SJSA1 (cell line): ENCODE measurements around the gene ABHD17C. TPM values are rescaled to one million over a fixed set of nuclear protein-coding genes. Genes with fewer than 3 reads are reported as not detected.
A peak's percentile ranks its signal among the peaks of the same experiment; 100 is the strongest.

Source experiments
- DNase-seq, 2 experiments: peaks; one replicate each; pipeline ENCODE4 v3.0.0-alpha.2; 2015 to 2020; ENCODE audit warnings: low spot score in 2 of 2, low read depth in 1 of 2
- H3K27ac ChIP-seq: fragments of 250-450 bp; sonication (Bioruptor Pico); 2 replicates; pipeline ENCODE4 v1.5.1; 2020; ENCODE audit warnings: mild to moderate bottlenecking, moderate library complexity
- H3K27me3 ChIP-seq: fragments of 250-450 bp; sonication (Bioruptor Pico); replicated peaks from 2 replicates; pipeline ENCODE4 v1.5.1; 2020; ENCODE audit warnings: mild to moderate bottlenecking, moderate library complexity
- H3K36me3 ChIP-seq: fragments of 250-450 bp; sonication (Bioruptor Pico); 2 replicates; pipeline ENCODE4 v1.5.1; 2020; ENCODE audit warnings: mild to moderate bottlenecking
- H3K4me1 ChIP-seq: fragments of 250-450 bp; sonication (Bioruptor Pico); replicated peaks from 2 replicates; pipeline ENCODE4 v1.6.1; 2021; ENCODE audit warnings: mild to moderate bottlenecking
- H3K4me3 ChIP-seq: fragments of 250-450 bp; sonication (Bioruptor Pico); 2 replicates; pipeline ENCODE4 v1.5.1; 2020; ENCODE audit warnings: mild to moderate bottlenecking
- H3K9me3 ChIP-seq: fragments of 250-450 bp; sonication (Bioruptor Pico); replicated peaks from 2 replicates; pipeline ENCODE4 v1.5.1; 2020; ENCODE audit warnings: mild to moderate bottlenecking
- total RNA-seq: library from RNA; depleted of rRNA; stranded (reverse); fragments of >200 nt; shearing (Covaris generic); gene quantifications from 2 replicates; pipeline ENCODE4 v1.2.3, GENCODE V29; 2014

Gene ABHD17C
- total RNA-seq, 1 experiment from 2014 or later = 3.4 TPM

GRCh38 chr15:80722811-80723210, 27.7 kb downstream of the ABHD17C start:
- Histone ChIP-seq H3K9me3 (no peaks in the 10 kb centered on the region; the same call in 1 of the 2 replicates), H3K36me3 (0 out of 2 replicates have a peak, but pooled peaks cover 2% of the 10 kb centered on the region), H3K27ac (no peak overlapping the region), H3K4me1 (no peaks in the 10 kb centered on the region), H3K4me3 (no peak overlapping the region), H3K27me3 (no peaks in the 10 kb centered on the region)
- no peak for DNase-seq

- Histone ChIP-seq H3K27ac (no peak overlapping the region), H3K9me3 (no peaks in the 10 kb centered on the region; the same call in 1 of the 2 replicates), H3K27me3 (no peaks in the 10 kb centered on the region), H3K4me3 (no peak overlapping the region), H3K4me1 (no peaks in the 10 kb centered on the region), H3K36me3 (0 out of 2 replicates have a peak, but pooled peaks cover 2% of the 10 kb centered on the region)
- DNase-seq = no peak
Measured at GRCh38 chr15:80727196-80727595, 32.1 kb downstream of the ABHD17C start.

- Histone ChIP-seq H3K4me3 (no peak overlapping the region), H3K9me3 (no peaks in the 10 kb centered on the region; the same call in 1 of the 2 replicates), H3K36me3 (0 out of 2 replicates have a peak, but pooled peaks cover 2% of the 10 kb centered on the region), H3K27ac (no peak overlapping the region), H3K27me3 (no peaks in the 10 kb centered on the region), H3K4me1 (no peaks in the 10 kb centered on the region)
- DNase-seq = no peak
Measured at GRCh38 chr15:80727596-80727995, 32.5 kb downstream of the ABHD17C start.

GRCh38 chr15:80730387-80730786, 35.3 kb downstream of the ABHD17C start:
- no peaks in the 10 kb centered on the region; the same call in 1 of the 2 replicates for H3K9me3 ChIP-seq
- H3K36me3 ChIP-seq = no peaks in the 10 kb centered on the region
- H3K27ac ChIP-seq = no peak overlapping the region
- no peak for DNase-seq
- no peaks in the 10 kb centered on the region for H3K27me3 ChIP-seq
- no peaks in the 10 kb centered on the region for H3K4me1 ChIP-seq
- H3K4me3 ChIP-seq = no peak overlapping the region

- Histone ChIP-seq H3K9me3 (no peaks in the 10 kb centered on the region; the same call in 1 of the 2 replicates), H3K4me1 (no peaks in the 10 kb centered on the region), H3K27ac (no peak overlapping the region), H3K36me3 (no peaks in the 10 kb centered on the region), H3K27me3 (no peaks in the 10 kb centered on the region), H3K4me3 (no peak overlapping the region)
- no peak for DNase-seq
Measured at GRCh38 chr15:80730926-80731325, 35.8 kb downstream of the ABHD17C start.

- Histone ChIP-seq H3K4me3 (no peak overlapping the region), H3K4me1 (no peaks in the 10 kb centered on the region), H3K9me3 (no peaks in the 10 kb centered on the region; the same call in 1 of the 2 replicates), H3K27me3 (no peaks in the 10 kb centered on the region), H3K27ac (no peak overlapping the region), H3K36me3 (no peaks in the 10 kb centered on the region)
- DNase-seq = no peak
Measured at GRCh38 chr15:80732167-80732566, 37.1 kb downstream of the ABHD17C start.

GRCh38 chr15:80732818-80733217, 37.7 kb downstream of the ABHD17C start:
- Histone ChIP-seq H3K4me1 (no peaks in the 10 kb centered on the region), H3K36me3 (no peaks in the 10 kb centered on the region), H3K4me3 (no peak overlapping the region), H3K9me3 (no peaks in the 10 kb centered on the region), H3K27ac (no peak overlapping the region), H3K27me3 (no peaks in the 10 kb centered on the region)
- no peak for DNase-seq

- Histone ChIP-seq H3K4me1 (no peaks in the 10 kb centered on the region), H3K36me3 (no peaks in the 10 kb centered on the region)
- DNase-seq = no peak
Measured at GRCh38 chr15:80733460-80733859, 38.4 kb downstream of the ABHD17C start.

GRCh38 chr15:80735344-80735743, 40.2 kb downstream of the ABHD17C start:
- Histone ChIP-seq H3K27ac (no peak overlapping the region), H3K4me3 (no peak overlapping the region), H3K4me1 (no peaks in the 10 kb centered on the region), H3K36me3 (no peaks in the 10 kb centered on the region), H3K27me3 (no peaks in the 10 kb centered on the region), H3K9me3 (no peaks in the 10 kb centered on the region)
- DNase-seq = no peak

More at GRCh38 chr15:80733460-80733859, 38.4 kb downstream of the ABHD17C start:
- Histone ChIP-seq H3K4me3 (no peak overlapping the region), H3K27ac (no peak overlapping the region), H3K27me3 (no peaks in the 10 kb centered on the region), H3K9me3 (no peaks in the 10 kb centered on the region)

- DNase-seq = no peak
Measured at GRCh38 chr15:80736560-80736959, 41.5 kb downstream of the ABHD17C start.

GRCh38 chr15:80739919-80740318, 44.8 kb downstream of the ABHD17C start:
- Histone ChIP-seq H3K9me3 (no peaks in the 10 kb centered on the region), H3K36me3 (no peaks in the 10 kb centered on the region), H3K4me1 (peaks cover 7% of the 10 kb centered on the region), H3K4me3 (no peak overlapping the region), H3K27ac (no peak overlapping the region), H3K27me3 (no peaks in the 10 kb centered on the region)
- no peak for DNase-seq

More at GRCh38 chr15:80736560-80736959, 41.5 kb downstream of the ABHD17C start:
- Histone ChIP-seq H3K36me3 (no peaks in the 10 kb centered on the region), H3K4me1 (no peaks in the 10 kb centered on the region), H3K27ac (no peak overlapping the region), H3K27me3 (no peaks in the 10 kb centered on the region), H3K9me3 (no peaks in the 10 kb centered on the region), H3K4me3 (no peak overlapping the region)

GRCh38 chr15:80742081-80742480, 47.0 kb downstream of the ABHD17C start:
- Histone ChIP-seq H3K27ac (no peak overlapping the region), H3K4me1 (peaks cover 9% of the 10 kb centered on the region), H3K4me3 (no peak overlapping the region), H3K27me3 (no peaks in the 10 kb centered on the region), H3K36me3 (no peaks in the 10 kb centered on the region), H3K9me3 (no peaks in the 10 kb centered on the region)
- DNase-seq = no peak

- Histone ChIP-seq H3K4me1 (peaks cover 9% of the 10 kb centered on the region), H3K36me3 (no peaks in the 10 kb centered on the region), H3K27me3 (no peaks in the 10 kb centered on the region), H3K4me3 (no peak overlapping the region), H3K9me3 (no peaks in the 10 kb centered on the region), H3K27ac (no peak overlapping the region)
- DNase-seq = peak in 1 of 2 experiments; percentile 9
Measured at GRCh38 chr15:80743189-80743833, 48.2 kb downstream of the ABHD17C start.

GRCh38 chr15:80744415-80744814, 49.3 kb downstream of the ABHD17C start:
- Histone ChIP-seq H3K4me3 (no peak overlapping the region), H3K9me3 (no peaks in the 10 kb centered on the region), H3K27me3 (no peaks in the 10 kb centered on the region), H3K27ac (no peak overlapping the region), H3K36me3 (no peaks in the 10 kb centered on the region), H3K4me1 (peaks cover 9% of the 10 kb centered on the region)
- DNase-seq = no peak
